H1 (cell line): ENCODE data around the gene NTNG2. TPM values are rescaled to one million over a fixed set of nuclear protein-coding genes. Genes with fewer than 3 reads are reported as not detected.

ENCODE experiments used
- CTCF ChIA-PET: fragments of 300-600 bp; sonication (Branson Sonifier 250); formaldehyde crosslinking; loops from one replicate; lab custom pipeline; 2021; ENCODE audit not compliant: partially characterized antibody; lab: Charles Lee
- POLR2A ChIA-PET: fragments of 300-600 bp; sonication (Branson Sonifier 250); formaldehyde crosslinking; loops from one replicate; lab custom pipeline; 2021; ENCODE audit warnings: inconsistent platforms; ENCODE audit not compliant: partially characterized antibody; lab: Charles Lee
- DNase-seq, 2 experiments: peaks; one replicate each; pipeline versions ENCODE4 v3.0.0 to v3.0.0-alpha.2; 2010 to 2022; ENCODE audit warnings: low spot score in 2 of 2, low read depth in 1 of 2, mixed read lengths in 1 of 2
- FAIRE-seq: peaks from 2 replicates; lab custom pipeline; 2011; peaks lifted over from hg19 to GRCh38; lab: Jason Lieb, UNC
- H2AFZ ChIP-seq: 2 replicates; pipeline ENCODE4 v1.8.1; 2012; ENCODE audit warnings: low read length, inconsistent platforms
- H2AK5ac ChIP-seq: 2 replicates; pipeline ENCODE4 v1.6.1; 2013; ENCODE audit warnings: low read depth, low read length
- H2BK120ac ChIP-seq: replicated peaks from 2 replicates; pipeline ENCODE3; 2013; ENCODE audit warnings: low read depth, low read length, inconsistent platforms
- H2BK12ac ChIP-seq: 2 replicates; pipeline ENCODE4 v1.6.1; 2013; ENCODE audit warnings: low read depth, low read length
- H2BK15ac ChIP-seq: 2 replicates; pipeline ENCODE4 v1.6.1; 2013; ENCODE audit warnings: low read length
- H2BK20ac ChIP-seq: 2 replicates; pipeline ENCODE4 v1.6.1; 2013; ENCODE audit warnings: low read length
- H2BK5ac ChIP-seq: 2 replicates; pipeline ENCODE4 v1.6.1; 2013; ENCODE audit warnings: low read depth, low read length
- H3K14ac ChIP-seq: 2 replicates; pipeline ENCODE4 v1.6.1; 2013; ENCODE audit warnings: inconsistent platforms; ENCODE audit not compliant: insufficient read length
- H3K18ac ChIP-seq: 2 replicates; pipeline ENCODE4 v1.6.1; 2013; ENCODE audit warnings: low read length; ENCODE audit errors: extremely low read depth
- H3K23ac ChIP-seq: 2 replicates; pipeline ENCODE4 v1.6.1; 2013; ENCODE audit warnings: inconsistent platforms; ENCODE audit not compliant: insufficient read length
- H3K23me2 ChIP-seq: 2 replicates; pipeline ENCODE4 v1.6.1; 2013; ENCODE audit warnings: low read depth, low read length
- H3K27ac ChIP-seq: 2 replicates; pipeline ENCODE4 v1.6.1; 2011; ENCODE audit warnings: low read depth, low read length, inconsistent platforms
- H3K27me3 ChIP-seq, 4 experiments: replicated peaks in 1 of 4; 1 replicate in 1 of 4; 2 replicates in 3 of 4; pipeline versions ENCODE4 v1.6.1 to v1.8.1; 2011 to 2013; ENCODE audit warnings: low read length in 3 of 4, mild to moderate bottlenecking in 3 of 4, inconsistent platforms in 2 of 4, mixed read lengths in 2 of 4, moderate library complexity in 1 of 4; ENCODE audit not compliant: control insufficient read depth in 3 of 4, insufficient read depth in 3 of 4; ENCODE audit errors: extremely low read depth in 1 of 4
- H3K36me3 ChIP-seq, 4 experiments: 2 replicates each; pipeline versions ENCODE4 v1.6.1 to v1.8.1; 2011 to 2013; ENCODE audit warnings: mild to moderate bottlenecking in 4 of 4, low read length in 3 of 4, moderate library complexity in 2 of 4, control low read depth in 1 of 4, inconsistent platforms in 1 of 4; ENCODE audit not compliant: insufficient read depth in 4 of 4, control insufficient read depth in 2 of 4
- H3K4ac ChIP-seq: replicated peaks from 2 replicates; pipeline ENCODE3; 2013; ENCODE audit warnings: low read length, low read depth, mixed read lengths, inconsistent platforms; ENCODE audit not compliant: insufficient read length
- H3K4me1 ChIP-seq, 4 experiments: replicated peaks in 1 of 4; 1 replicate in 1 of 4; 2 replicates in 3 of 4; pipeline versions ENCODE4 v1.6.1 to v1.8.1; 2011 to 2013; ENCODE audit warnings: low read length in 3 of 4, inconsistent platforms in 2 of 4, mixed read lengths in 1 of 4; ENCODE audit not compliant: insufficient read depth in 4 of 4, control insufficient read depth in 3 of 4
- H3K4me2 ChIP-seq, 2 experiments: 2 replicates each; pipeline versions ENCODE4 v1.6.1 to v1.8.1; 2011 to 2013; ENCODE audit warnings: low read depth in 2 of 2, low read length in 2 of 2, control low read depth in 1 of 2, inconsistent platforms in 1 of 2, mild to moderate bottlenecking in 1 of 2; ENCODE audit not compliant: insufficient read depth in 1 of 2
- H3K4me3 ChIP-seq, 4 experiments: fragments of 200-600, 300-600 bp in 1 of 4; sonication (generic), shearing (Covaris generic), sonication (Bioruptor Twin) in 1 of 4; 2 replicates each; pipeline versions ENCODE4 v1.5.1 to v1.8.1; 2011 to 2016; ENCODE audit warnings: low read length in 4 of 4, low read depth in 3 of 4, control low read depth in 2 of 4, inconsistent platforms in 2 of 4, mild to moderate bottlenecking in 2 of 4, mixed read lengths in 1 of 4, moderate library complexity in 1 of 4; ENCODE audit not compliant: insufficient read depth in 2 of 4; ENCODE audit errors: extremely low read depth in 1 of 4
- H3K56ac ChIP-seq: replicated peaks from 2 replicates; pipeline ENCODE3; 2013; ENCODE audit warnings: low read depth, mild to moderate bottlenecking, mixed read lengths, low read length, inconsistent platforms; ENCODE audit not compliant: insufficient read length
- H3K79me1 ChIP-seq: 2 replicates; pipeline ENCODE4 v1.6.1; 2013; ENCODE audit warnings: low read depth, low read length, control low read depth
- H3K79me2 ChIP-seq, 2 experiments: 2 replicates each; pipeline versions ENCODE4 v1.6.1 to v1.8.1; 2012 to 2013; ENCODE audit warnings: low read length in 2 of 2, mild to moderate bottlenecking in 2 of 2, inconsistent platforms in 1 of 2; ENCODE audit not compliant: insufficient read depth in 2 of 2, control insufficient read depth in 1 of 2
- H3K9ac ChIP-seq, 4 experiments: replicated peaks in 1 of 4; 1 replicate in 1 of 4; 2 replicates in 3 of 4; pipeline versions ENCODE4 v1.6.1 to v1.8.1; 2011 to 2013; ENCODE audit warnings: low read depth in 3 of 4, low read length in 3 of 4, control low read depth in 2 of 4, mild to moderate bottlenecking in 2 of 4, moderate library complexity in 2 of 4, inconsistent platforms in 1 of 4; ENCODE audit errors: extremely low read depth in 1 of 4
- H3K9me3 ChIP-seq, 2 experiments: 2 replicates each; pipeline versions ENCODE4 v1.6.1 to v1.8.1; 2012 to 2013; ENCODE audit warnings: mild to moderate bottlenecking in 2 of 2, moderate library complexity in 2 of 2, control low read depth in 1 of 2, inconsistent platforms in 1 of 2, low read depth in 1 of 2, low read length in 1 of 2, mixed read lengths in 1 of 2; ENCODE audit not compliant: insufficient read depth in 2 of 2
- H4K20me1 ChIP-seq, 2 experiments: replicated peaks in 1 of 2; 2 replicates each; pipeline versions ENCODE3 to v1.8.1; 2011 to 2013; ENCODE audit warnings: inconsistent platforms in 2 of 2, low read length in 2 of 2, mild to moderate bottlenecking in 1 of 2; ENCODE audit not compliant: insufficient read depth in 2 of 2, control insufficient read depth in 1 of 2
- H4K5ac ChIP-seq: 2 replicates; pipeline ENCODE4 v1.6.1; 2013; ENCODE audit warnings: low read length, low read depth, mixed read lengths, inconsistent platforms; ENCODE audit not compliant: insufficient read length
- H4K8ac ChIP-seq: 2 replicates; pipeline ENCODE4 v1.8.0; 2013; ENCODE audit warnings: mild to moderate bottlenecking, moderate library complexity, low read length, inconsistent platforms; ENCODE audit not compliant: insufficient read depth; ENCODE audit errors: extremely low read depth
- H4K91ac ChIP-seq: replicated peaks from 2 replicates; pipeline ENCODE3; 2013; ENCODE audit warnings: low read length, mixed read lengths, inconsistent platforms; ENCODE audit not compliant: insufficient read length
- CREB1 ChIP-seq: IDR thresholded peaks from 2 replicates; pipeline ENCODE4 v1.6.1; 2012; ENCODE audit warnings: inconsistent platforms
- GTF2F1 ChIP-seq: IDR thresholded peaks from 2 replicates; pipeline ENCODE4 v1.6.1; 2012; ENCODE audit warnings: low read depth, low read length, improper control_type of control experiment, borderline replicate concordance
- POLR2A ChIP-seq, 2 experiments: IDR thresholded peaks; 1 replicate in 1 of 2; 2 replicates in 1 of 2; pipeline ENCODE4 v1.6.1; 2011; ENCODE audit warnings: low read depth in 2 of 2, low read length in 2 of 2, mild to moderate bottlenecking in 2 of 2; ENCODE audit errors: control extremely low read depth in 1 of 2
- SIX5 ChIP-seq: IDR thresholded peaks from 2 replicates; pipeline ENCODE4 v1.6.1; 2011; ENCODE audit warnings: mild to moderate bottlenecking, low read depth, low read length
- SUZ12 ChIP-seq: fragments of 200-600 bp; sonication (generic); IDR thresholded peaks from 2 replicates; pipeline ENCODE4 v1.6.1; 2012; ENCODE audit warnings: mild to moderate bottlenecking, inconsistent platforms, low read length, moderate library complexity, mixed read lengths
- TAF7 ChIP-seq: optimal IDR thresholded peaks from 2 replicates; pipeline ENCODE3; 2011; ENCODE audit warnings: low read depth, mild to moderate bottlenecking, inconsistent platforms, low read length, moderate library complexity, borderline replicate concordance
- TBP ChIP-seq: IDR thresholded peaks from 2 replicates; pipeline ENCODE4 v1.6.1; 2011; ENCODE audit warnings: low read depth, low read length, improper control_type of control experiment
- WGBS, 2 experiments: shearing (Covaris generic) in 1 of 2; methylation state at CpG; one replicate each; pipeline versions ENCODE4 v1.1.6 to v1.1.7; 2013 to 2015; ENCODE audit warnings: low lambda C conversion rate in 2 of 2, mixed read lengths in 2 of 2, inconsistent platforms in 1 of 2, low coverage in 1 of 2, missing lambda C conversion rate in 1 of 2; ENCODE audit not compliant: insufficient replicate concordance in 2 of 2, insufficient coverage in 1 of 2, insufficient read length in 1 of 2; ENCODE audit errors: extremely low coverage in 1 of 2, missing lambda C conversion rate in 1 of 2; 5-methylcytosine and 5-hydroxymethylcytosine counted together
- polyA plus RNA-seq, 7 experiments: library from polyadenylated mRNA; depleted of rRNA in 3 of 7; stranded (reverse) in 5 of 7; unstranded in 2 of 7; fragments of >200 nt in 5 of 7; fragments of 200-250 nt in 2 of 7; gene quantifications; 1 replicate in 5 of 7; 2 replicates in 1 of 7; 4 replicates in 1 of 7; pipeline versions ENCODE4 v1.2.1 to v1.2.3, GENCODE V29; 2011 to 2013; ENCODE audit warnings: missing spikeins in 2 of 7, mixed read lengths in 2 of 7
- total RNA-seq: library from RNA; stranded (reverse); fragmentation: NEBNext Ultra II Directional; extraction: Animal tissue kit (Norgen Biotek cat#: 25700); gene quantifications from 2 replicates; pipeline ENCODE4 v1.2.1, GENCODE V29; 2021
- TF ChIP-seq, protein P1 (sequence below): IDR thresholded peaks from 2 replicates; pipeline ENCODE4 v1.6.1; 2012; ENCODE audit warnings: inconsistent platforms

NTNG2 gene
- total and polyA plus RNA-seq, 2 of the 8 experiments (the other 6 are each of a cell fraction or from before 2014, with no cell fraction given): 1.4 to 1.5 TPM

DNA sequence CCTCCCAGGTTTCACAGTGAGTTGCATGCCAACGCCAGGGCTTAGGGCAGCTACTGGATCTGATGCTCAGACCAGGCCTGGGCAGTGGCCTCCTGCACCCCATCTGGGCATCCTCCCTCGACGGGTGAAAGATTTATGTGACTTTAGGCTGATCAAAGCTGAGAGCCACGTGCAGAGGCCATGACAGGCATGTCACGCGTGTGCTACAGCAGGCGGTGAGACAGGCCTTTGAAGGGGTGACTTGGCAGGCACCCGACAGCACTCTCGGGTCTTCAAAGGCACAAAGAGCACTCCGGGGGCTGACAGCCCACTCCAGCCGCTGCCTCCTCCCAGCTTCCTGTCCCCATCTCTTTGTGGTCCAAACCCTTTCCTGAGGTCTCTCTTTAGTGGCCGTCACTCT is 66.2 kb downstream of the NTNG2 start:
- H4K20me1 ChIP-seq: peaks cover 0 to 2% of the 10 kb centered on the region in 2 experiments

More for the DNA sequence above, 66.2 kb downstream of the NTNG2 start:
- H4K8ac ChIP-seq: peak overlapping the region; percentile 43; the same call in 1 of the 2 replicates
- H3K23ac ChIP-seq: no peak overlapping the region
- no peak overlapping the region for H3K56ac ChIP-seq
- FAIRE-seq (no peak), DNase-seq (no peak)
- H3K4me3 ChIP-seq: no peak overlapping the region
- H3K4me2 ChIP-seq: no peak overlapping the region
- no peak overlapping the region for H2BK120ac ChIP-seq
- H4K91ac ChIP-seq: no peak overlapping the region
- H3K79me1 ChIP-seq: no peaks in the 10 kb centered on the region
- H3K9me3 ChIP-seq: no peaks in the 10 kb centered on the region
- CTCF ChIA-PET: interaction anchor here (0.9 to 16.9 kb wide), 6 partner anchors 9 to 60 kb away, joined by 3 to 370 read pairs (median 7); partner anchors contain the start of gene NTNG2
- H3K4me1 ChIP-seq: no peaks in the 10 kb centered on the region; a peak in 1 of 7 replicates
- no peaks in the 10 kb centered on the region for H3K36me3 ChIP-seq
- H3K79me2 ChIP-seq: no peaks in the 10 kb centered on the region
- no peak overlapping the region for H3K4ac ChIP-seq
- no peak overlapping the region for H3K18ac ChIP-seq
- no peaks in the 10 kb centered on the region for H3K23me2 ChIP-seq
- TF ChIP-seq SIX5: no peak
- no peak for TF ChIP-seq SUZ12
- TF ChIP-seq TBP: no peak
- TF ChIP-seq GTF2F1: no peak
- TF ChIP-seq CREB1: no peak
- no peak for TF ChIP-seq TAF7
- TF ChIP-seq POLR2A (IDR thresholded peaks at IDR 0.05; ENCODE audit: control extremely low read depth in 1 of 2, low read depth in 2 of 2, low read length in 2 of 2): no peak
- TF ChIP-seq, protein P1, sequence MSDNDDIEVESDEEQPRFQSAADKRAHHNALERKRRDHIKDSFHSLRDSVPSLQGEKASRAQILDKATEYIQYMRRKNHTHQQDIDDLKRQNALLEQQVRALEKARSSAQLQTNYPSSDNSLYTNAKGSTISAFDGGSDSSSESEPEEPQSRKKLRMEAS: no peak
- no peak overlapping the region for H2AFZ ChIP-seq
- no peak overlapping the region for H2BK20ac ChIP-seq
- no peak overlapping the region for H3K9ac ChIP-seq
- no peak overlapping the region for H3K14ac ChIP-seq
- H2BK12ac ChIP-seq: no peak overlapping the region
- H2BK5ac ChIP-seq: no peak overlapping the region
- POLR2A ChIA-PET: interaction anchor here (0.9 to 1.2 kb wide), 2 partner anchors 60 to 84 kb away, joined by 3 read pairs; no protein-coding TSS in a partner anchor
- no peak overlapping the region for H2AK5ac ChIP-seq
- H3K27ac ChIP-seq: no peak overlapping the region
- no peaks in the 10 kb centered on the region for H3K27me3 ChIP-seq
- no peak overlapping the region for H2BK15ac ChIP-seq
- H4K5ac ChIP-seq: no peak overlapping the region
- 90% methylated on average over 11 of the region's 12 CpGs; no CpG with 5 or more reads in 1 of the 2 experiments for WGBS, 2 experiments
